GM23338 (cell line): ENCODE measurements around the gene RBBP8. TPM values are rescaled to one million over a fixed set of nuclear protein-coding genes. Genes with fewer than 3 reads are reported as not detected.

Source experiments
- ATAC-seq: fragments of 200-7000 bp; cut with Tn5 transposase; 3 replicates; pipeline ENCODE4 v1.9.1; 2020
- DNase-seq: peaks from one replicate; pipeline ENCODE4 v3.0.0-alpha.2; 2015; ENCODE audit warnings: low spot score
- H2AFZ ChIP-seq: fragments of 200-600 bp; sonication (generic); 2 replicates; pipeline ENCODE4 v1.8.0; 2016; ENCODE audit warnings: antibody characterized with exemption, mild to moderate bottlenecking, moderate library complexity
- H3F3A ChIP-seq: fragments of 200-600 bp; sonication (generic); replicated peaks from 2 replicates; pipeline ENCODE4 v1.8.0; 2017; ENCODE audit warnings: antibody characterized with exemption, mixed run types, low read depth
- H3K27ac ChIP-seq: fragments of 200-600 bp; sonication (generic); 2 replicates; pipeline ENCODE4 v1.6.1; 2016; ENCODE audit warnings: low read depth
- H3K27me3 ChIP-seq: fragments of 200-600 bp; sonication (generic); 2 replicates; pipeline ENCODE4 v1.8.0; 2016; ENCODE audit warnings: mild to moderate bottlenecking, mixed run types, moderate library complexity; ENCODE audit not compliant: insufficient read depth
- H3K36me3 ChIP-seq: fragments of 200-600 bp; sonication (generic); 2 replicates; pipeline ENCODE4 v1.8.0; 2016; ENCODE audit warnings: mild to moderate bottlenecking; ENCODE audit not compliant: insufficient read depth
- H3K4me1 ChIP-seq: fragments of 200-600 bp; sonication (generic); 2 replicates; pipeline ENCODE4 v1.8.0; 2016; ENCODE audit warnings: mild to moderate bottlenecking, moderate library complexity; ENCODE audit not compliant: insufficient read depth
- H3K4me2 ChIP-seq: fragments of 200-600 bp; sonication (generic); 2 replicates; pipeline ENCODE4 v1.7.1; 2017; ENCODE audit warnings: mixed run types
- H3K4me3 ChIP-seq: fragments of 200-600 bp; sonication (generic); 2 replicates; pipeline ENCODE4 v1.6.1; 2016; ENCODE audit warnings: mixed run types
- H3K79me2 ChIP-seq: fragments of 200-600 bp; sonication (generic); replicated peaks from 2 replicates; pipeline ENCODE4 v1.8.0; 2017; ENCODE audit warnings: mild to moderate bottlenecking; ENCODE audit not compliant: insufficient read depth
- H3K9me2 ChIP-seq: fragments of 200-600 bp; sonication (generic); 2 replicates; pipeline ENCODE4 v1.8.0; 2017; ENCODE audit not compliant: insufficient read depth
- H4K20me1 ChIP-seq: fragments of 200-600 bp; sonication (generic); replicated peaks from 2 replicates; pipeline ENCODE4 v1.8.0; 2017; ENCODE audit warnings: mild to moderate bottlenecking; ENCODE audit not compliant: insufficient read depth
- H3K27ac Mint-ChIP-seq: 2 replicates; pipeline ENCODE4 v1.8.0; 2020; ENCODE audit warnings: inconsistent platforms, mild to moderate bottlenecking, moderate library complexity, mixed read lengths
- H3K27me3 Mint-ChIP-seq: 3 replicates; pipeline ENCODE4 v1.8.0; 2022; ENCODE audit warnings: low read depth, mild to moderate bottlenecking, moderate library complexity, mixed read lengths, inconsistent platforms; ENCODE audit not compliant: insufficient read depth, poor library complexity
- H3K36me3 Mint-ChIP-seq: 3 replicates; pipeline ENCODE4 v1.8.0; 2021; ENCODE audit warnings: low read depth, mild to moderate bottlenecking, inconsistent platforms, moderate library complexity, mixed read lengths
- H3K4me1 Mint-ChIP-seq: 3 replicates; pipeline ENCODE4 v1.8.0; 2020; ENCODE audit warnings: mild to moderate bottlenecking, inconsistent platforms, mixed read lengths
- H3K4me3 Mint-ChIP-seq: 3 replicates; pipeline ENCODE4 v1.8.0; 2021; ENCODE audit warnings: moderate library complexity, mild to moderate bottlenecking, inconsistent platforms, mixed read lengths
- H3K9me3 Mint-ChIP-seq: 3 replicates; pipeline ENCODE4 v1.8.0; 2020; ENCODE audit warnings: moderate library complexity, mild to moderate bottlenecking, inconsistent platforms, mixed read lengths
- CREB1 ChIP-seq: fragments of 250-450 bp; sonication (Bioruptor Pico); IDR thresholded peaks from 2 replicates; pipeline ENCODE4 v1.5.0; 2020; ENCODE audit warnings: low read depth, mild to moderate bottlenecking, moderate library complexity
- ETS1 ChIP-seq: IDR thresholded peaks from 2 replicates; pipeline ENCODE4 v1.6.1; 2016; ENCODE audit warnings: antibody characterized with exemption
- EZH2 ChIP-seq: fragments of 200-600 bp; sonication (generic); IDR thresholded peaks from one replicate; pipeline ENCODE4 v1.8.0; 2017; ENCODE audit warnings: antibody characterized with exemption, mild to moderate bottlenecking, low read depth; ENCODE audit not compliant: unreplicated experiment
- EZH2phosphoT487 ChIP-seq: fragments of 200-600 bp; sonication (generic); IDR thresholded peaks from one replicate; pipeline ENCODE4 v1.8.1; 2018; ENCODE audit warnings: antibody characterized with exemption; ENCODE audit not compliant: unreplicated experiment
- JUNB ChIP-seq: IDR thresholded peaks from one replicate; pipeline ENCODE4 v1.6.1; 2016; ENCODE audit warnings: antibody characterized with exemption; ENCODE audit not compliant: unreplicated experiment
- NANOG ChIP-seq: IDR thresholded peaks from 2 replicates; pipeline ENCODE4 v1.6.1; 2016; ENCODE audit warnings: antibody characterized with exemption, borderline replicate concordance
- POLR2AphosphoS5 ChIP-seq: IDR thresholded peaks from 2 replicates; pipeline ENCODE4 v1.6.1; 2016; ENCODE audit warnings: antibody characterized with exemption, low read depth
- STAT1 ChIP-seq: IDR thresholded peaks from one replicate; pipeline ENCODE4 v1.6.1; 2016; ENCODE audit warnings: antibody characterized with exemption; ENCODE audit not compliant: unreplicated experiment
- ZNF114 ChIP-seq: fragments of 250-450 bp; sonication (Bioruptor Pico); IDR thresholded peaks from 2 replicates; pipeline ENCODE4 v1.5.0; 2020; ENCODE audit warnings: mild to moderate bottlenecking, moderate library complexity
- ZNF331 ChIP-seq: fragments of 250-450 bp; sonication (Bioruptor Pico); IDR thresholded peaks from 2 replicates; pipeline ENCODE4 v1.5.0; 2020; ENCODE audit warnings: low read depth, mild to moderate bottlenecking, moderate library complexity
- polyA plus RNA-seq: library from polyadenylated mRNA; unstranded; fragments of >200 nt; fragmentation: Nextera tagmentation; extraction: Ambion mirVana; gene quantifications from 2 replicates; pipeline ENCODE4 v1.2.1, GENCODE V29; 2016
- total RNA-seq: library from RNA; depleted of rRNA; stranded (reverse); fragments of >200 nt; shearing (Covaris generic); gene quantifications from 2 replicates; pipeline ENCODE4 v1.2.3, GENCODE V29; 2014
- TF ChIP-seq, protein P1 (sequence below): IDR thresholded peaks from one replicate; pipeline ENCODE4 v1.6.1; 2018; ENCODE audit warnings: antibody characterized with exemption; ENCODE audit not compliant: unreplicated experiment
- TF ChIP-seq, protein P2 (sequence below): fragments of 250-450 bp; sonication (Bioruptor Pico); IDR thresholded peaks from 2 replicates; pipeline ENCODE4 v1.5.0; 2020; ENCODE audit warnings: mild to moderate bottlenecking, moderate library complexity

RBBP8 gene
- total and polyA plus RNA-seq, 2 experiments from 2014 or later: 53.3 to 55.6 TPM

GRCh38 chr18:22915337-22915736, 17.8 kb upstream of the RBBP8 start (continued):
- TF ChIP-seq ETS1 (no peak), NANOG (no peak), ZNF331 (CRISPR knock-in tag) (no peak), EZH2 (no peak)
- TF ChIP-seq, protein P1, sequence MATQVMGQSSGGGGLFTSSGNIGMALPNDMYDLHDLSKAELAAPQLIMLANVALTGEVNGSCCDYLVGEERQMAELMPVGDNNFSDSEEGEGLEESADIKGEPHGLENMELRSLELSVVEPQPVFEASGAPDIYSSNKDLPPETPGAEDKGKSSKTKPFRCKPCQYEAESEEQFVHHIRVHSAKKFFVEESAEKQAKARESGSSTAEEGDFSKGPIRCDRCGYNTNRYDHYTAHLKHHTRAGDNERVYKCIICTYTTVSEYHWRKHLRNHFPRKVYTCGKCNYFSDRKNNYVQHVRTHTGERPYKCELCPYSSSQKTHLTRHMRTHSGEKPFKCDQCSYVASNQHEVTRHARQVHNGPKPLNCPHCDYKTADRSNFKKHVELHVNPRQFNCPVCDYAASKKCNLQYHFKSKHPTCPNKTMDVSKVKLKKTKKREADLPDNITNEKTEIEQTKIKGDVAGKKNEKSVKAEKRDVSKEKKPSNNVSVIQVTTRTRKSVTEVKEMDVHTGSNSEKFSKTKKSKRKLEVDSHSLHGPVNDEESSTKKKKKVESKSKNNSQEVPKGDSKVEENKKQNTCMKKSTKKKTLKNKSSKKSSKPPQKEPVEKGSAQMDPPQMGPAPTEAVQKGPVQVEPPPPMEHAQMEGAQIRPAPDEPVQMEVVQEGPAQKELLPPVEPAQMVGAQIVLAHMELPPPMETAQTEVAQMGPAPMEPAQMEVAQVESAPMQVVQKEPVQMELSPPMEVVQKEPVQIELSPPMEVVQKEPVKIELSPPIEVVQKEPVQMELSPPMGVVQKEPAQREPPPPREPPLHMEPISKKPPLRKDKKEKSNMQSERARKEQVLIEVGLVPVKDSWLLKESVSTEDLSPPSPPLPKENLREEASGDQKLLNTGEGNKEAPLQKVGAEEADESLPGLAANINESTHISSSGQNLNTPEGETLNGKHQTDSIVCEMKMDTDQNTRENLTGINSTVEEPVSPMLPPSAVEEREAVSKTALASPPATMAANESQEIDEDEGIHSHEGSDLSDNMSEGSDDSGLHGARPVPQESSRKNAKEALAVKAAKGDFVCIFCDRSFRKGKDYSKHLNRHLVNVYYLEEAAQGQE: no peak

DNA sequence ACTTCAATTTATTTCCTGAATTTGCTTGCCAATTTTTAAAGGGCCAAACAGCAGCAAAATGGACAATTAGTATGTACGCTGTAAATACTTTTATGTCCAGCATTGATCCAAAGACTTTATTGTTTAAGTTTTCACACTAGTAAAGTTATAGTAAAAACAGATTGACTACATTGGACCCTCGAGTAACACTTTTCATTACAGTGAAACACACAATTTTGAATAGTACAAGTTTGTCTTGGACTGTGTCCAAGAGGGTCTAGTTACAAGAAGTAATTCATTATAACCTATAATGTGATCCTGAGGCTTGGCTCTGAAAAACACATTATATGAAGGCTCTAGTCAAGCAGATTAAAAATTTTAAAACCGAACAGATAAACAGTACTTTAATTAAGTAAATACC, 11.4 kb upstream of the RBBP8 start:
- H3K79me2 ChIP-seq: no peaks in the 10 kb centered on the region
- H3K4me3 Mint-ChIP-seq: no peak overlapping the region
- H3F3A ChIP-seq: no peaks in the 10 kb centered on the region
- H4K20me1 ChIP-seq: no peaks in the 10 kb centered on the region
- no peaks in the 10 kb centered on the region for H3K9me2 ChIP-seq
- DNase-seq: no peak
- H3K4me2 ChIP-seq: no peak overlapping the region
- H3K27me3 ChIP-seq: no peaks in the 10 kb centered on the region
- H3K36me3 ChIP-seq: no peaks in the 10 kb centered on the region
- no peak overlapping the region for H2AFZ ChIP-seq
- H3K27ac ChIP-seq: no peak overlapping the region
- H3K27me3 Mint-ChIP-seq: no peaks in the 10 kb centered on the region
- ATAC-seq: no peak
- H3K9me3 Mint-ChIP-seq: no peaks in the 10 kb centered on the region
- H3K4me3 ChIP-seq: no peak overlapping the region
- TF ChIP-seq EZH2phosphoT487 (no peak), ETS1 (no peak), NANOG (no peak), ZNF114 (CRISPR knock-in tag) (no peak), EZH2 (no peak), STAT1 (no peak), JUNB (no peak), CREB1 (CRISPR knock-in tag) (no peak), POLR2AphosphoS5 (no peak)
- TF ChIP-seq, protein P2, sequence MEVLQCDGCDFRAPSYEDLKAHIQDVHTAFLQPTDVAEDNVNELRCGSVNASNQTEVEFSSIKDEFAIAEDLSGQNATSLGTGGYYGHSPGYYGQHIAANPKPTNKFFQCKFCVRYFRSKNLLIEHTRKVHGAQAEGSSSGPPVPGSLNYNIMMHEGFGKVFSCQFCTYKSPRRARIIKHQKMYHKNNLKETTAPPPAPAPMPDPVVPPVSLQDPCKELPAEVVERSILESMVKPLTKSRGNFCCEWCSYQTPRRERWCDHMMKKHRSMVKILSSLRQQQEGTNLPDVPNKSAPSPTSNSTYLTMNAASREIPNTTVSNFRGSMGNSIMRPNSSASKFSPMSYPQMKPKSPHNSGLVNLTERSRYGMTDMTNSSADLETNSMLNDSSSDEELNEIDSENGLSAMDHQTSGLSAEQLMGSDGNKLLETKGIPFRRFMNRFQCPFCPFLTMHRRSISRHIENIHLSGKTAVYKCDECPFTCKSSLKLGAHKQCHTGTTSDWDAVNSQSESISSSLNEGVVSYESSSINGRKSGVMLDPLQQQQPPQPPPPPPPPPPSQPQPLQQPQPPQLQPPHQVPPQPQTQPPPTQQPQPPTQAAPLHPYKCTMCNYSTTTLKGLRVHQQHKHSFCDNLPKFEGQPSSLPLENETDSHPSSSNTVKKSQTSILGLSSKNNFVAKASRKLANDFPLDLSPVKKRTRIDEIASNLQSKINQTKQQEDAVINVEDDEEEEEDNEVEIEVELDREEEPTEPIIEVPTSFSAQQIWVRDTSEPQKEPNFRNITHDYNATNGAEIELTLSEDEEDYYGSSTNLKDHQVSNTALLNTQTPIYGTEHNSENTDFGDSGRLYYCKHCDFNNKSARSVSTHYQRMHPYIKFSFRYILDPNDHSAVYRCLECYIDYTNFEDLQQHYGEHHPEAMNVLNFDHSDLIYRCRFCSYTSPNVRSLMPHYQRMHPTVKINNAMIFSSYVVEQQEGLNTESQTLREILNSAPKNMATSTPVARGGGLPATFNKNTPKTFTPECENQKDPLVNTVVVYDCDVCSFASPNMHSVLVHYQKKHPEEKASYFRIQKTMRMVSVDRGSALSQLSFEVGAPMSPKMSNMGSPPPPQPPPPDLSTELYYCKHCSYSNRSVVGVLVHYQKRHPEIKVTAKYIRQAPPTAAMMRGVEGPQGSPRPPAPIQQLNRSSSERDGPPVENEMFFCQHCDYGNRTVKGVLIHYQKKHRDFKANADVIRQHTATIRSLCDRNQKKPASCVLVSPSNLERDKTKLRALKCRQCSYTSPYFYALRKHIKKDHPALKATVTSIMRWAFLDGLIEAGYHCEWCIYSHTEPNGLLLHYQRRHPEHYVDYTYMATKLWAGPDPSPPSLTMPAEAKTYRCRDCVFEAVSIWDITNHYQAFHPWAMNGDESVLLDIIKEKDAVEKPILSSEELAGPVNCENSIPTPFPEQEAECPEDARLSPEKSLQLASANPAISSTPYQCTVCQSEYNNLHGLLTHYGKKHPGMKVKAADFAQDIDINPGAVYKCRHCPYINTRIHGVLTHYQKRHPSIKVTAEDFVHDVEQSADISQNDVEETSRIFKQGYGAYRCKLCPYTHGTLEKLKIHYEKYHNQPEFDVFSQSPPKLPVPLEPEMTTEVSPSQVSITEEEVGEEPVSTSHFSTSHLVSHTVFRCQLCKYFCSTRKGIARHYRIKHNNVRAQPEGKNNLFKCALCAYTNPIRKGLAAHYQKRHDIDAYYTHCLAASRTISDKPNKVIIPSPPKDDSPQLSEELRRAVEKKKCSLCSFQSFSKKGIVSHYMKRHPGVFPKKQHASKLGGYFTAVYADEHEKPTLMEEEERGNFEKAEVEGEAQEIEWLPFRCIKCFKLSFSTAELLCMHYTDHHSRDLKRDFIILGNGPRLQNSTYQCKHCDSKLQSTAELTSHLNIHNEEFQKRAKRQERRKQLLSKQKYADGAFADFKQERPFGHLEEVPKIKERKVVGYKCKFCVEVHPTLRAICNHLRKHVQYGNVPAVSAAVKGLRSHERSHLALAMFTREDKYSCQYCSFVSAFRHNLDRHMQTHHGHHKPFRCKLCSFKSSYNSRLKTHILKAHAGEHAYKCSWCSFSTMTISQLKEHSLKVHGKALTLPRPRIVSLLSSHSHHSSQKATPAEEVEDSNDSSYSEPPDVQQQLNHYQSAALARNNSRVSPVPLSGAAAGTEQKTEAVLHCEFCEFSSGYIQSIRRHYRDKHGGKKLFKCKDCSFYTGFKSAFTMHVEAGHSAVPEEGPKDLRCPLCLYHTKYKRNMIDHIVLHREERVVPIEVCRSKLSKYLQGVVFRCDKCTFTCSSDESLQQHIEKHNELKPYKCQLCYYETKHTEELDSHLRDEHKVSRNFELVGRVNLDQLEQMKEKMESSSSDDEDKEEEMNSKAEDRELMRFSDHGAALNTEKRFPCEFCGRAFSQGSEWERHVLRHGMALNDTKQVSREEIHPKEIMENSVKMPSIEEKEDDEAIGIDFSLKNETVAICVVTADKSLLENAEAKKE (CRISPR knock-in tag): no peak
- no peak overlapping the region for H3K27ac Mint-ChIP-seq
- peaks cover 8% of the 10 kb centered on the region for H3K4me1 Mint-ChIP-seq
- H3K4me1 ChIP-seq: no peaks in the 10 kb centered on the region
- no peaks in the 10 kb centered on the region for H3K36me3 Mint-ChIP-seq
